HCT116 (cell line): ENCODE data around the gene REPS2. TPM values are rescaled to one million over a fixed set of nuclear protein-coding genes. Genes with fewer than 3 reads are reported as not detected.

ENCODE experiments used
- ATAC-seq: fragments of 200-7000 bp; cut with Tn5 transposase; 2 replicates; pipeline ENCODE4 v1.9.1; 2020; ENCODE audit warnings: mild to moderate bottlenecking, moderate library complexity
- BruUV-seq: library from RNA; stranded (reverse); fragments of 400-500 nt; replicated peaks from 2 replicates; lab custom pipeline; 2021; lab: Mats Ljungman, UMichigan
- CTCF ChIA-PET: fragments of 300-600 bp; sonication (Branson Sonifier 250); formaldehyde crosslinking; loops from one replicate; lab custom pipeline; 2021; ENCODE audit warnings: antibody characterized with exemption; lab: Charles Lee
- POLR2A ChIA-PET: fragments of 300-600, 350-600 bp; sonication (Branson Sonifier 250); formaldehyde crosslinking; loops from one replicate; lab custom pipeline; 2021; ENCODE audit warnings: antibody characterized with exemption; lab: Charles Lee
- RAD21 ChIA-PET, 2 experiments: fragments of 300-600 bp; sonication (Branson Sonifier 250); formaldehyde crosslinking; loops; one replicate each; lab custom pipeline; 2023; ENCODE audit warnings: low total read pairs in 2 of 2; ENCODE audit not compliant: uncharacterized antibody in 2 of 2, unreplicated experiment in 2 of 2, low non-redundant PET in 1 of 2; lab: Charles Lee
- DNase-seq: peaks from one replicate; pipeline ENCODE4 v3.0.0-alpha.2; 2010; ENCODE audit warnings: low read depth, low spot score
- H2AFZ ChIP-seq: fragments of 200-600 bp; shearing (Covaris generic), sonication (generic); 2 replicates; pipeline ENCODE4 v1.6.1; 2017; ENCODE audit warnings: low read depth, mixed run types, mixed read lengths, antibody characterized with exemption, low read length; ENCODE audit not compliant: poor library complexity, severe bottlenecking
- H3K27ac ChIP-seq: 2 replicates; pipeline ENCODE4 v1.5.1; 2012; ENCODE audit warnings: low read depth, low read length
- H3K27me3 ChIP-seq: fragments of 200-600 bp; sonication (generic); 2 replicates; pipeline ENCODE4 v1.6.1; 2016; ENCODE audit warnings: mixed run types, low read length, mixed read lengths; ENCODE audit not compliant: insufficient read depth
- H3K36me3 ChIP-seq, 2 experiments: fragments of 200-500 bp in 1 of 2; fragments of 200-600 bp in 1 of 2; sonication (Bioruptor generic) in 1 of 2; sonication (generic) in 1 of 2; 2 replicates each; pipeline versions ENCODE4 v1.5.1 to v1.6.1; 2014 to 2016; ENCODE audit warnings: low read length in 2 of 2, inconsistent platforms in 1 of 2, mixed read lengths in 1 of 2, mixed run types in 1 of 2; ENCODE audit not compliant: insufficient read depth in 2 of 2, control insufficient read depth in 1 of 2
- H3K4me1 ChIP-seq, 2 experiments: fragments of 200-600 bp in 1 of 2; sonication (generic) in 1 of 2; 2 replicates each; pipeline versions ENCODE4 v1.5.1 to v1.6.1; 2012 to 2017; ENCODE audit warnings: low read length in 2 of 2, inconsistent platforms in 1 of 2, mild to moderate bottlenecking in 1 of 2, mixed read lengths in 1 of 2, mixed run types in 1 of 2, moderate library complexity in 1 of 2; ENCODE audit not compliant: insufficient read depth in 2 of 2, control insufficient read depth in 1 of 2
- H3K4me2 ChIP-seq: fragments of 200-600 bp; sonication (generic); 2 replicates; pipeline ENCODE4 v1.6.1; 2017; ENCODE audit warnings: mixed run types, low read length, mixed read lengths
- H3K4me3 ChIP-seq, 2 experiments: fragments of 200-600 bp in 1 of 2; sonication (generic) in 1 of 2; replicated peaks in 1 of 2; 2 replicates each; pipeline ENCODE4 v1.5.1; 2011 to 2016; ENCODE audit warnings: low read length in 2 of 2, control low read depth in 1 of 2, low read depth in 1 of 2, mild to moderate bottlenecking in 1 of 2, mixed read lengths in 1 of 2, mixed run types in 1 of 2
- H3K79me2 ChIP-seq: fragments of 200-600 bp; sonication (generic); 2 replicates; pipeline ENCODE4 v1.6.1; 2017; ENCODE audit warnings: mild to moderate bottlenecking, mixed run types, low read length, moderate library complexity, mixed read lengths; ENCODE audit not compliant: insufficient read depth
- H3K9ac ChIP-seq: fragments of 200-600 bp; sonication (generic); 2 replicates; pipeline ENCODE4 v1.6.1; 2016; ENCODE audit warnings: low read length, mixed read lengths
- H3K9me2 ChIP-seq: fragments of 200-600 bp; sonication (generic), shearing (Covaris generic); 2 replicates; pipeline ENCODE4 v1.6.1; 2017; ENCODE audit warnings: mixed run types, mild to moderate bottlenecking, moderate library complexity; ENCODE audit not compliant: insufficient read depth
- H3K9me3 ChIP-seq, 2 experiments: fragments of 200-500 bp in 1 of 2; fragments of 200-600 bp in 1 of 2; sonication (Bioruptor generic) in 1 of 2; sonication (generic) in 1 of 2; 2 replicates each; pipeline ENCODE4 v1.6.1; 2014 to 2017; ENCODE audit warnings: low read length in 2 of 2, mixed read lengths in 2 of 2, inconsistent platforms in 1 of 2, low read depth in 1 of 2, mild to moderate bottlenecking in 1 of 2, mixed run types in 1 of 2, moderate library complexity in 1 of 2; ENCODE audit not compliant: control insufficient read depth in 1 of 2, insufficient read depth in 1 of 2
- H4K20me1 ChIP-seq: fragments of 200-600 bp; sonication (generic), shearing (Covaris generic); 2 replicates; pipeline ENCODE4 v1.6.1; 2017; ENCODE audit warnings: mixed run types, mild to moderate bottlenecking, moderate library complexity; ENCODE audit not compliant: insufficient read depth
- CEBPB ChIP-seq: IDR thresholded peaks from 2 replicates; pipeline ENCODE4 v1.6.1; 2012; ENCODE audit warnings: low read depth
- EGR1 ChIP-seq: IDR thresholded peaks from 2 replicates; pipeline ENCODE4 v1.6.1; 2012; ENCODE audit warnings: low read depth
- ELF1 ChIP-seq: IDR thresholded peaks from 2 replicates; pipeline ENCODE4 v1.6.1; 2012; ENCODE audit warnings: low read depth, borderline replicate concordance
- EZH2phosphoT487 ChIP-seq: fragments of 200-600 bp; IDR thresholded peaks from 2 replicates; pipeline ENCODE4 v1.6.1; 2018; ENCODE audit warnings: antibody characterized with exemption, borderline replicate concordance
- JUND ChIP-seq: IDR thresholded peaks from 2 replicates; pipeline ENCODE4 v1.6.1; 2012
- POLR2A ChIP-seq: IDR thresholded peaks from 2 replicates; pipeline ENCODE4 v1.7.0; 2011; ENCODE audit warnings: borderline replicate concordance; ENCODE audit not compliant: insufficient read depth, insufficient read length; ENCODE audit errors: extremely low read depth
- RAD21 ChIP-seq: IDR thresholded peaks from 2 replicates; pipeline ENCODE4 v1.6.1; 2012; ENCODE audit warnings: low read depth, mild to moderate bottlenecking
- SRF ChIP-seq: IDR thresholded peaks from 2 replicates; pipeline ENCODE4 v1.6.1; 2012; ENCODE audit warnings: low read depth
- TCF7L2 ChIP-seq: IDR thresholded peaks from 2 replicates; pipeline ENCODE4 v1.7.0; 2011; ENCODE audit warnings: borderline replicate concordance, inconsistent platforms; ENCODE audit not compliant: insufficient read depth, insufficient read length; ENCODE audit errors: extremely low read depth
- YY1 ChIP-seq: IDR thresholded peaks from 2 replicates; pipeline ENCODE4 v1.6.1; 2011; ENCODE audit warnings: low read length, low read depth, moderate library complexity, mild to moderate bottlenecking; ENCODE audit not compliant: insufficient replicate concordance; ENCODE audit errors: extremely low read depth
- ZFX ChIP-seq: fragments of 450-650 bp; IDR thresholded peaks from 2 replicates; pipeline ENCODE4 v1.6.1; 2017
- ZNF274 ChIP-seq: fragments of 200-500 bp; sonication (Bioruptor generic); IDR thresholded peaks from 2 replicates; pipeline ENCODE4 v1.6.1; 2014; ENCODE audit warnings: mild to moderate bottlenecking, low read depth, low read length, inconsistent platforms
- intact Hi-C: fragments of 100-400 bp; cut with micrococcal nuclease; formaldehyde crosslinking; loops from 2 replicates; pipeline ENCODE4 v1.10.0; 2022
- total RNA-seq: library from RNA; stranded (reverse); gene quantifications from one replicate; pipeline ENCODE4 v1.2.1, GENCODE V29; 2021; ENCODE audit not compliant: unreplicated experiment
- TF ChIP-seq, protein P1 (sequence below): IDR thresholded peaks from 2 replicates; pipeline ENCODE4 v1.6.1; 2012
- TF ChIP-seq, protein P2 (sequence below): IDR thresholded peaks from 2 replicates; pipeline ENCODE4 v1.6.1; 2012; ENCODE audit warnings: low read depth
- TF ChIP-seq, protein P3 (sequence below), 3 experiments: fragments of 200-600 bp in 1 of 3; sonication (generic) in 1 of 3; IDR thresholded peaks in 2 of 3; conservative IDR thresholded peaks in 1 of 3; 2 replicates each; pipeline ENCODE4 v1.5.1; 2012 to 2017; ENCODE audit warnings: low read depth in 2 of 3, low read length in 2 of 3, antibody characterized with exemption in 1 of 3, borderline replicate concordance in 1 of 3, control low read depth in 1 of 3, mild to moderate bottlenecking in 1 of 3, mixed read lengths in 1 of 3, mixed run types in 1 of 3, moderate library complexity in 1 of 3; ENCODE audit not compliant: insufficient read depth in 1 of 3
- TF ChIP-seq, protein P4 (sequence below): IDR thresholded peaks from 2 replicates; pipeline ENCODE4 v1.6.1; 2011; ENCODE audit warnings: mild to moderate bottlenecking, low read length, moderate library complexity; ENCODE audit not compliant: insufficient replicate concordance; ENCODE audit errors: extremely low read depth
- TF ChIP-seq, protein P5 (sequence below): IDR thresholded peaks from 2 replicates; pipeline ENCODE4 v1.6.1; 2012

Gene REPS2
- total RNA-seq, 1 experiment from 2014 or later, result 4.5 TPM

DNA sequence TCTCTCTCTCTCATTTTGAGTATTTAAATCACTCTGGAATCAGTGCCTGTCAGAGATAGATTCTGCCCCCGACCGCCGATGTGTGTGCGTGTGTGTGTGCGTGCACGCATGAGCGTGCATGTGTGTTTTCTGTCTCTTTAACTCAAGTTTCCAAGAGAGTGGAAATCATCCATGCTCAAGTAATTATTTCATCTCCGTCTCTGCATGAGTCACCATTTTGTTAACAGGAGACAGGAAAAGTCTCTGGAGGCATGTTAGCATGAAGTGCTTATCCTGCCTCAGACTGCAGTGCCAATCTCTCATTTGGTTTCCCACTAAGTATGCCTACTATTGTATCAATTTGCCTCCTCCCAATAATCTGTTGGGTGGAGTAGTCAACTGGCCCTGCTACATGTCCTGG, 245.6 kb downstream of the REPS2 start:
- CTCF ChIA-PET, result no interaction called here
- RAD21 ChIA-PET, result no interaction called here
- ATAC-seq, result no peak
- no peak overlapping the region for H3K9ac ChIP-seq
- H3K9me2 ChIP-seq, result no peaks in the 10 kb centered on the region
- no peaks in the 10 kb centered on the region for H4K20me1 ChIP-seq
- H3K4me1 ChIP-seq, result no peaks in the 10 kb centered on the region
- intact Hi-C loops, result no loop called here
- H3K9me3 ChIP-seq, result no peaks in the 10 kb centered on the region
- BruUV-seq, result no TSS peak
- no peak overlapping the region for H3K4me3 ChIP-seq
- no peak overlapping the region for H2AFZ ChIP-seq
- H3K36me3 ChIP-seq, result no peaks in the 10 kb centered on the region
- no peak for DNase-seq
- no peak overlapping the region for H3K27ac ChIP-seq
- TF ChIP-seq ELF1, result no peak
- no peak for TF ChIP-seq RAD21
- TF ChIP-seq POLR2A, result no peak
- TF ChIP-seq ZFX, result no peak
- TF ChIP-seq, protein P1, sequence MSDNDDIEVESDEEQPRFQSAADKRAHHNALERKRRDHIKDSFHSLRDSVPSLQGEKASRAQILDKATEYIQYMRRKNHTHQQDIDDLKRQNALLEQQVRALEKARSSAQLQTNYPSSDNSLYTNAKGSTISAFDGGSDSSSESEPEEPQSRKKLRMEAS, result no peak
- TF ChIP-seq TCF7L2, result no peak
- no peak for TF ChIP-seq SRF
- no peak for TF ChIP-seq YY1
- TF ChIP-seq EZH2phosphoT487, result no peak
- TF ChIP-seq, protein P2, sequence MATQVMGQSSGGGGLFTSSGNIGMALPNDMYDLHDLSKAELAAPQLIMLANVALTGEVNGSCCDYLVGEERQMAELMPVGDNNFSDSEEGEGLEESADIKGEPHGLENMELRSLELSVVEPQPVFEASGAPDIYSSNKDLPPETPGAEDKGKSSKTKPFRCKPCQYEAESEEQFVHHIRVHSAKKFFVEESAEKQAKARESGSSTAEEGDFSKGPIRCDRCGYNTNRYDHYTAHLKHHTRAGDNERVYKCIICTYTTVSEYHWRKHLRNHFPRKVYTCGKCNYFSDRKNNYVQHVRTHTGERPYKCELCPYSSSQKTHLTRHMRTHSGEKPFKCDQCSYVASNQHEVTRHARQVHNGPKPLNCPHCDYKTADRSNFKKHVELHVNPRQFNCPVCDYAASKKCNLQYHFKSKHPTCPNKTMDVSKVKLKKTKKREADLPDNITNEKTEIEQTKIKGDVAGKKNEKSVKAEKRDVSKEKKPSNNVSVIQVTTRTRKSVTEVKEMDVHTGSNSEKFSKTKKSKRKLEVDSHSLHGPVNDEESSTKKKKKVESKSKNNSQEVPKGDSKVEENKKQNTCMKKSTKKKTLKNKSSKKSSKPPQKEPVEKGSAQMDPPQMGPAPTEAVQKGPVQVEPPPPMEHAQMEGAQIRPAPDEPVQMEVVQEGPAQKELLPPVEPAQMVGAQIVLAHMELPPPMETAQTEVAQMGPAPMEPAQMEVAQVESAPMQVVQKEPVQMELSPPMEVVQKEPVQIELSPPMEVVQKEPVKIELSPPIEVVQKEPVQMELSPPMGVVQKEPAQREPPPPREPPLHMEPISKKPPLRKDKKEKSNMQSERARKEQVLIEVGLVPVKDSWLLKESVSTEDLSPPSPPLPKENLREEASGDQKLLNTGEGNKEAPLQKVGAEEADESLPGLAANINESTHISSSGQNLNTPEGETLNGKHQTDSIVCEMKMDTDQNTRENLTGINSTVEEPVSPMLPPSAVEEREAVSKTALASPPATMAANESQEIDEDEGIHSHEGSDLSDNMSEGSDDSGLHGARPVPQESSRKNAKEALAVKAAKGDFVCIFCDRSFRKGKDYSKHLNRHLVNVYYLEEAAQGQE, result no peak
- TF ChIP-seq, protein P3, sequence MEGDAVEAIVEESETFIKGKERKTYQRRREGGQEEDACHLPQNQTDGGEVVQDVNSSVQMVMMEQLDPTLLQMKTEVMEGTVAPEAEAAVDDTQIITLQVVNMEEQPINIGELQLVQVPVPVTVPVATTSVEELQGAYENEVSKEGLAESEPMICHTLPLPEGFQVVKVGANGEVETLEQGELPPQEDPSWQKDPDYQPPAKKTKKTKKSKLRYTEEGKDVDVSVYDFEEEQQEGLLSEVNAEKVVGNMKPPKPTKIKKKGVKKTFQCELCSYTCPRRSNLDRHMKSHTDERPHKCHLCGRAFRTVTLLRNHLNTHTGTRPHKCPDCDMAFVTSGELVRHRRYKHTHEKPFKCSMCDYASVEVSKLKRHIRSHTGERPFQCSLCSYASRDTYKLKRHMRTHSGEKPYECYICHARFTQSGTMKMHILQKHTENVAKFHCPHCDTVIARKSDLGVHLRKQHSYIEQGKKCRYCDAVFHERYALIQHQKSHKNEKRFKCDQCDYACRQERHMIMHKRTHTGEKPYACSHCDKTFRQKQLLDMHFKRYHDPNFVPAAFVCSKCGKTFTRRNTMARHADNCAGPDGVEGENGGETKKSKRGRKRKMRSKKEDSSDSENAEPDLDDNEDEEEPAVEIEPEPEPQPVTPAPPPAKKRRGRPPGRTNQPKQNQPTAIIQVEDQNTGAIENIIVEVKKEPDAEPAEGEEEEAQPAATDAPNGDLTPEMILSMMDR (IDR thresholded peaks at IDR 0.05 in 2 of 3, conservative IDR thresholded peaks at IDR 0.05 in 1 of 3; ENCODE audit: borderline replicate concordance in 1 of 3, insufficient read depth in 1 of 3, low read depth in 2 of 3, low read length in 2 of 3), result no peak
- no peak for TF ChIP-seq ZNF274
- TF ChIP-seq CEBPB, result no peak
- TF ChIP-seq, protein P4, sequence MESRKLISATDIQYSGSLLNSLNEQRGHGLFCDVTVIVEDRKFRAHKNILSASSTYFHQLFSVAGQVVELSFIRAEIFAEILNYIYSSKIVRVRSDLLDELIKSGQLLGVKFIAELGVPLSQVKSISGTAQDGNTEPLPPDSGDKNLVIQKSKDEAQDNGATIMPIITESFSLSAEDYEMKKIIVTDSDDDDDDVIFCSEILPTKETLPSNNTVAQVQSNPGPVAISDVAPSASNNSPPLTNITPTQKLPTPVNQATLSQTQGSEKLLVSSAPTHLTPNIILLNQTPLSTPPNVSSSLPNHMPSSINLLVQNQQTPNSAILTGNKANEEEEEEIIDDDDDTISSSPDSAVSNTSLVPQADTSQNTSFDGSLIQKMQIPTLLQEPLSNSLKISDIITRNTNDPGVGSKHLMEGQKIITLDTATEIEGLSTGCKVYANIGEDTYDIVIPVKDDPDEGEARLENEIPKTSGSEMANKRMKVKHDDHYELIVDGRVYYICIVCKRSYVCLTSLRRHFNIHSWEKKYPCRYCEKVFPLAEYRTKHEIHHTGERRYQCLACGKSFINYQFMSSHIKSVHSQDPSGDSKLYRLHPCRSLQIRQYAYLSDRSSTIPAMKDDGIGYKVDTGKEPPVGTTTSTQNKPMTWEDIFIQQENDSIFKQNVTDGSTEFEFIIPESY, result no peak
- TF ChIP-seq JUND, result no peak
- no peak for TF ChIP-seq EGR1
- TF ChIP-seq, protein P5, sequence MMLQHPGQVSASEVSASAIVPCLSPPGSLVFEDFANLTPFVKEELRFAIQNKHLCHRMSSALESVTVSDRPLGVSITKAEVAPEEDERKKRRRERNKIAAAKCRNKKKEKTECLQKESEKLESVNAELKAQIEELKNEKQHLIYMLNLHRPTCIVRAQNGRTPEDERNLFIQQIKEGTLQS, result no peak
- POLR2A ChIA-PET, result no interaction called here
- no peaks in the 10 kb centered on the region; the same call in 1 of the 2 replicates for H3K27me3 ChIP-seq
- no peaks in the 10 kb centered on the region for H3K79me2 ChIP-seq
- H3K4me2 ChIP-seq, result no peak overlapping the region
